GM18526 (cell line): ENCODE measurements around the gene RPS19BP1.

ENCODE experiments used
- POLR2A ChIP-seq: IDR thresholded peaks from 3 replicates; pipeline ENCODE4 v1.6.1; 2011; ENCODE audit not compliant: insufficient read length; ENCODE audit errors: extremely low read depth

Gene RPS19BP1

DNA sequence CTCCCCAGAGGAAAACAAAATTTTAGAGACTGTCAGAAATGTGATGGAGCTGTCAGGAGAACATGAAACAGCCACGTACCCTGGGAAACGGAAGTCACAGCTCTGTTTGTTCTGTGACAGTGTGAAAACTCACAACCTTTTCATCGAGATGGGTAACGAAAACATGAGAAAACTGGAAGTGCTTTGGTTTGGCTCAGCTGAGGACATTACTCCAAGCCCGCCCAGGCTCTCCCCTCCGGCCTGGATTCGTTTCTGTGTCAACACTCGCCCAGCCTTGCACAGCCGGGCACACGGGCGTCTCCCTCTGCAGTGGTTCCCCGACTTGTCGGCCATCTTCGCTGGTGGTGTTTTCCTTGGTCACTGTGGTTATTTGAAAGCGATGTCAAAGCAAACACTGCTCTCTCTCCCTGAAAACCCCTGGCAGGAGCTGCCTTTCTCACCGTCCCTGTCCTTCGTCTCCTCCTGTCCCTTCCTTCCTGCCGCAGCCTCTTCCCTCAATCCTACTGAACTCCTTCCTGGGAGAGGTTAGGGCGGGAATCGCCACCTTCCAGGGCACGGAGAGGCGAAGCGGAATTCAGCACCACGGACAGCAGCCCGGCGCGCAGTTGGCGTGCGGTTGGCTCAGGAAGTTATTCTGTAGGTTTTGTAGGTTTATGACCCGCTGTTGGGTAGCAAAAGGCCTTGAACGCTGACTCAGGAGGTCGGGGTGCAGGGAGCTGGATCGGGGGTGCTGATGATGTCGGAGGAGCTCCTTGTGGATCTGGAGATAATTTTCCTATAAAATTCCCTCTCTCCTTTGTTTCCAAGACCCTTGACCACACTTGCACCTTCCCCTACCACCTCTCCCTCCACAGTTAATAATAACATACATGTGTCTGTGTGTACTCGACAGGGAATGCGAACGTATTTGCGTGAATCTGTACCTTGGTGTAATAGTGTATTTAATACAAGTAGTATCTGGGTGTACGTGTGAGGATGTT lies 13.1 kb upstream of the RPS19BP1 start:
- TF ChIP-seq POLR2A: no peak

DNA sequence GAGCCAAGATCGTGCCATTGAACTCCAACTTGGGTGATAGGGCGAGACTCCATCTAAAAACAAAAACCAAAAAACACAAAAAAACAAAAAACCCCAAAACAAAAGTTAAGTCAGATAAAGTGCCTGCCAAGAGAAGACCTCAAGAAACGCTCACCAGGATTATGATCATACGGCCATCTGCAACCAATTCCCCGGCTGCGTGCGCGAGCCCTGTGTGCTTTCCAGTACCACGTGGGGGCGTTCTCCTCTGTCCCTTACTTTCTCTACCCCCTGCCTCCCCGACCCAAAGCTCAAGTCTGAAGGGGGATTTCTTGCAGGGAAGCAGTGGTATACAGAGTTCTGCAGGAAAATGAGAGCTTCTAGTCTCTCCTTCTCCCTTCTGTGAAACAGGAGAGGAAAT lies 10.5 kb upstream of the RPS19BP1 start:
- TF ChIP-seq POLR2A: no peak

DNA sequence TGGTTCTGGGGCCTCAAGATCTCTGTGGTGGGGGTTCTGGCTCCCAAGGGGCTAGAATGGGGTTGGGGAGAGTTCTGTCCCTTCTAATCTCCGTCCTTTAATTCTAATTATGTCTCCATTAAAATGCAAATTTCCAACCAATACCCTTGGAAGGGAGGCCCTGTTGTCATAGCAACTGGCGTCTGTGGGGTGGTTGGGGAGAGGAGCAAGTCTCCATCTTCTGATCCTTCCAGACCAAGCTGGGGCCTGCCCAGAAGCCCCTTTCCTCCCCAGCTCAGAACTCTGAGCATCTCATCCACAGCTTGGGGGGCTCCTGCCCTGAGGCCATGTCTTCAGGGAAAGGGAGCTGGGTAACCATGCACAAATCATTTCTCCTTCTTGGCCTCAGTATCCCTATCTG lies 5.4 kb upstream of the RPS19BP1 start:
- TF ChIP-seq POLR2A: no peak

DNA sequence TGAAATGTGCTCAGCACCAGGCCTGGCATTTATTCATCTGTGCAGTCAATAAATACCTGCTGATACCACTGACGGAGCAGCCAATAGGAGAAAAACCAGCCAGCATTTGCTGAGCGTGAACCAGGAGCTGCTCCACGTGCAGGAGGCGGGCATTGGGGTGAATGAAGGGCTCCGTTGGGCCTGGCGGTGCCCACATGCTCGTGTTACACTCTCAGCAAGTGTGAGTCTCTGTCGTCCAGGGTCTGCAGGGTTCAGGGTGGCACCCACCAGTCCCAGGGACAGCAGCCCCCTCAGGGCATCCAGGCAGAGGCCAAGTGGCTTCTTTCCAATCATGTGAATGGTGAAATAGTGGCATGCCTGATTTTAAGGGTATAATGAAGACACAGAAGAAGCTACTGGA lies 4.2 kb upstream of the RPS19BP1 start:
- no peak for TF ChIP-seq POLR2A

DNA sequence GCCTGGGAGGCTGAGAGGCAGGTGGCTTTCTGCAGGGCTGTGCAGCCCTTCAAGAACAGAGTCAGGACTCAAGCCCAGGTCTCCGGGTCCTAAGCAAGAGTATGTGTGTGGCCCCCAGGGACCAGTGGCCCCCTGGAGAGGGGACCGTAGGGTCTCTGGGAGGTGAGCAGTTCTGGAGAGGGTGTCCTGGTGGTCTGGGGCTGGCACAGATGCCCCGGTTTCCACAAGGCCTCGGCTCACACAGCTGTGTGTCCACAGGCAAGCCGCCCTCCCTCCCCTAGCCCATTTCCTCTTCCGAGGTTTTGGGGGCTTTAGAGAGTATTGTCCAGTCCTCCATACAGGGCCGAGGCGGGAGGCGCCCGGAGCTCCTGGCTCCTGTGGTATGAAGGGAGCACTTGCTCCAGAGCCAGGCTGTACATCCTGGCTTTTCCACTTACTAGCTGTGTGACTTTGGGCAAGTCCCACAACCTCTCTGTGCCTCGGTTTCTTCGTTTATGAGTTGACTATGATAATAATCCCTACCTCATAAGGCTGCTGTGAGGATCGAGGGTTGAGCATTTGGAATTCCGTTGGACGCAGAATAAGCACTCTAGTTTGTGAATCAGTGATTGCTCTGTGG lies 3.4 kb upstream of the RPS19BP1 start:
- TF ChIP-seq POLR2A: no peak

DNA sequence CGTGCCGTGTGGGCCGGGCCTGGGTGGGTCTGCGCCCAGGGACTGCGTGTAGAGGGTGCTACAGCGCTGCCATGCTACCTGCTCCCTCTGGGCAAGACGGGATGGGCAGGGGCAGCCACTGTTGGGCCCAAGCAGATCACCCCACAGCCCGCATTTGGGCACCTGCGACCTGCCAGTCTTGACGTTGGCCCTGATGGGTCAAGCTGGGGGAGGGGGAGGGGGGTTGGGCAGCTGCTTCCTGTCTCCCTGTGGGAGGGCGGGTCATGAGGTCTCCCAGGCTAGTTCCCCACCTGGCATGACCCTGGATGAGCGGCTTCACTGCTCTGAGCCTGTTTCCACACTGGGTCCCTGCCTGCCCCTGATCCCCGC lies 2.8 kb upstream of the RPS19BP1 start:
- no peak for TF ChIP-seq POLR2A

DNA sequence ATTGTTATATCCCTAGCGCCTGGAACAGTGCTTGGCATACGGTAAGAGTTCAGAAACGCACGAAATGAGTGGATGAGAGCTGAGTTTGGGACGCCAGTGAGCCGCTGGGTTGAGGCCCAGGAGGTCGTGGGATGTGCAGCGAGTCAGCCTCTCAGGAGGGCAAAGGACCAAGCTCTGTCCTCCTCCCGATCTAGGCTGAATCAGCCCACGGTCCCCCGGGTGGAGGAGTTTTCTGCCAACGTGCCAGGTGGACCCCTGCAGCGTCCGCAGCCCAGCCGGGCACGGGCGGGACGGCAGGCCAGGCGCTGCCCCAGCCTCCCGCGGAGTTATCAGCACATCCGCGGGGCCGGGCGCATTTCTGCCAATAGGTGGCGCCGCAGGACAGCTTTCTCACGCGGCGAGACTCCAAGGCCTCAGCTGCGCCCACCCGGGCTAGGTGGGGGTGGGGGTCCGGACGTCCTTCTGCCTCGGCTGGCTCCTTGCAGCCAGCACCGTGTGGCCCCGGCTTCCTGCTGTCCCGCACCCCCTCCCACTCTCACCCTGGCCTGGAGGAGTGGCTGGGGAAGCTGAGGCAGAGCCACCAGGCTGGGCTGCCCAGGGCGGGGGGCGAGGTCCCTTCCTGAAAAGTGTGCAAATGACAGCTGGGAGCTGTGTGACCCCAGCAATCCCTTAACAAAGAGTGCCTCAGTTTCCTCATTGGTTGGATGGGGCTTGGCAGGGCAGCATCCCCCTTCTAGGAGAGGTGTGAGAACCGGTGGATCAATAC lies 2.2 kb upstream of the RPS19BP1 start:
- TF ChIP-seq POLR2A: no peak

DNA sequence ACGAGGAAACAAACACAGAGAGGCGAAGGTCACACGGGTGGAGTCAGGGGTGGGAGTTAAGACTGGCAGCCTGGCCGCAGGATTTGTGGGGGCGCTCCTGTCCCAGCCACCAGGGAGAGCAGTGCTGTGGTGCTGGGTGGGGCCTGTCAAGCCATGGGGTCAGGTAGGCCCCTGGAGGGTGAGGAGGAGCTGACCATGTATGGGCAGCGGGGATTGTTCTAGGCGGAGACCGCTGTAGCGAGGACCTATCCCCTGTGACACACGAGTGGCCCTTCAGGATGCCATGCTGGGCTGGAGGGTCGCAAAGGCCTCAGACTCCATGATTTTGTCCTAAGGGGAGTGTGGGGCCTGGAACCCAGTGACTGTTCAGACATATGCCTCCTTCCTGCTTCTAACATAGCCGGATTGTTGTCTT lies 1.6 kb upstream of the RPS19BP1 start:
- TF ChIP-seq POLR2A: no peak

DNA sequence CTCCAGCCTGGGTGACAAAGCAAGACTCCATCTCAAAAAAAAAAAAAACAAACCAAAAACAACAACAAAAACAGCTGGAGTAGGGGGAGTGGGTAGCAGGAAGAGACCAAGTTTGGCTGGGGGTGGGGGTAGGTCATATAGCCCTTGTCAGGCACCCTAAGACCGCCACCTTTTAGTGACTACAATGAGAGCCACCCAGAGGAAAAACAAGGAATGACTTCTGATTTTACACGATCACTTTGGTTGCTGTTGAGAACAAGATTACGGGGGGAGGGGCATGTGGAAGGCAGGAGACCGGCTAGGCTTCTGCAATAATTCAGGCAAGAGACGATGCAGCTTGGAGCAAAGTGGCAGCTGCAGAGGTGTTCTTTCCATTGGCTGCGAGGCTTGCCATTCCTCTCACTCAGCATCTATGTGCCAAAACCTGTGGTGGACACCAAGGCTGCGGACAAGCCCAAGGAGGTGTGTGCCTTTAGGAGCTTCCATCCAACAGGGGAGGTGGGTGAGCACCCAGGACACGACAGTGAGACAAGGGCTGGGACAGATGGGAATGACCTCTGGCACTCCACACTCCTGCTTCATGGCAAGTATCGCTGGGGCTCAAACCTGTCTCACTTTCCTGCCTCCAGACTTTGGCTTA lies 1.7 kb downstream of the RPS19BP1 start:
- TF ChIP-seq POLR2A: no peak

DNA sequence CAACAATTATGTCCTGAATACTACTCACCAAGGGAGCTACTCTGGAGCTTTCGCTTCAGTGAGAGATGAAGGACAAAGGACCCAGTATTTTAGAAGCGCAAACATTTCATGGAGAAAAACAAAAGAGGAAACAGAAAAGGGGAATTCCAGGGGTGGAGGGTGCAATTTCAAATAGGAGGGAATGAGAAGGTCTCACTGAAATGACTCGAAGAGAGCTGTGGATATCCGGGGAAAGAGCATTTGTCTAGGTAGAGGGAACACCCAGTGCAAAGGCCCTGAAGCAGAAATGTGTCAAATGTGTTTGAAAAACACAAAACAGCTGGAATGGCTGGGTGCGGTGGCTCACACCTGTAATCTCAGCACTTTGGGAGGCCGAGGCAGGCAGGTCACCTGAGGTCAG lies 2.4 kb downstream of the RPS19BP1 start:
- no peak for TF ChIP-seq POLR2A

DNA sequence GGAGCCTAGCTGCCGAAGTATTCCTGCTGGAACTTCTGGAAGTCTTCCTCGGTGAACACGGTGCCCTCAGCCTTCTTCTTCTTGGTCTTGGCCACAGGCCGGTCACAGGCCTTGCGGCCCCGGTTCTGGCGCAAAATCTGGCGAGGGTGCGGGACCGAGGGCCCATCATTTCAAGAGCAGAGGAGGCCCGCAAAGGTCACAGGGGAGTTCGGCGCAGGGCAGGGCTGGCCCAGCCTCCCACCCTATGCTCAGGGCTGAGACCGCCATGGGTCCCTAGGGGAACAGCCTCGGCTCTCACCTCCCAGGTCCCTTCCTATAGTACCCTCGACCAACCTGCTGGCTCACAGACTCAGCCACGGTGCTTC lies 3.1 kb downstream of the RPS19BP1 start:
- TF ChIP-seq POLR2A: no peak

DNA sequence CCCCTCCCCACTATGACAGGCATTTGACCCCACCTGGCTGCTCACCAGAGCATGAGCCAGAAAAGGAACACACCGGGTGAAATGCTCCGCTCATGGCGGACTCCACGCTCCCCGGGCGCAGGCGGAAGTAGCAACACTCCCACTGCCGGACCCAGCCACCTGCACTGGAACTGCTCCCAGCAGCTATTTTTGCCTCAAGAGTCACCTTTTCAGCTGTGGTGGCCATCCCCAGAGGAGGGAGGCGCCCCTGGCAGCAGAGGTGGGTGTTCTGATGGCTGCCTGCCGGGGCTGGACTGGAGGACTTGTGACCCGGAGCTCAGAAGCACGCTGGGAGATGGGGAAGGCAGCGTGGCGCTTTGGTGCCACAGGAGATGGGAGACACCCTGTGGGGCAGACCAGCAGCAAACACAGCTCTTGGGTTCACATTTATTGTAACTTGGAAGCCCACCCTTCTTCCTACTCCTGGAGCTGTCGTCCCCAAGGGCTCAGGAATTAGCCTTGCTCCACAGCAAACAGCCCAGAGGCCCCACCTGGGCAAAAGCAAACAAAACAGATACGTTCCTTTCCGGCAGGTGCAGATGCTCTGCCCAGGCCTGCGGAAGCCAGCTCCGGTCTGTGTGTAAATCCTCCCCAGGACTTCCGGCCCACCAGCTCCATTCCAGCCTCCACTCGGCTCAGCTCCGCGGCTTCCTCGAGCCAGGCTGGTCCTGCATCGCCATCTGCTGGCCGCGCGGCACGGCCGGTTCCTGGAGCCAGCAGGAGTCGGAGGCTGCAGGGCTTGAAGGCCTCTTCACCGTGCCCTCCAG lies 3.7 kb downstream of the RPS19BP1 start:
- TF ChIP-seq POLR2A: peak; percentile 4

DNA sequence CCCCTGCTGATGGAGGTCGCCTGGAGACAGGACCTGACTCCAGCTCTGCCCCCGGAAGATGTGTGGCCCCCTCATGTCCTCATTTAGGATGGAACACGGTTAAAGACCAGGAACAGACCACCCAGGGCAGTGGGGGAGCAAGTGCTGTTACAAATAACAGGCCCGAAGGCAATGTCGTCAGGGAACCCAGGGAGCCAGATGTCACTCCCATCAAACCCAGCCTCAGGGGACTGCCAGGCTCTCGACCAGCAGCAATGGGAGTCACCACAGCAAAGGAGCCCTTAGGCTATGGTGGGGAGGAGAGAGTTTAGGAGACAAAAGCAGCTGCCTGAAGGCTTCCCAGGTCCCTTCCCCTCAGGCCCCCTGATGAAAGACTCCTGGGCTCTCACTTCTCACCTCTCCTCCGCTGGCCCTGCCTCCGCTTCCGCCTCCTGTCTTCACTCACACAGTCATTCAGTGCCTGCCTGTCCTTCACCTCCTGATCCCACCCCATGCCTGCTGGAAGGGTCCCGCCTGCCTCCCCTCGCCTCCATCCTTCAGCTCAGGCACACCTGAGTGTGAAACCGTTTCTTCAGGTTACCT lies 4.4 kb downstream of the RPS19BP1 start:
- peak; percentile 17 for TF ChIP-seq POLR2A

DNA sequence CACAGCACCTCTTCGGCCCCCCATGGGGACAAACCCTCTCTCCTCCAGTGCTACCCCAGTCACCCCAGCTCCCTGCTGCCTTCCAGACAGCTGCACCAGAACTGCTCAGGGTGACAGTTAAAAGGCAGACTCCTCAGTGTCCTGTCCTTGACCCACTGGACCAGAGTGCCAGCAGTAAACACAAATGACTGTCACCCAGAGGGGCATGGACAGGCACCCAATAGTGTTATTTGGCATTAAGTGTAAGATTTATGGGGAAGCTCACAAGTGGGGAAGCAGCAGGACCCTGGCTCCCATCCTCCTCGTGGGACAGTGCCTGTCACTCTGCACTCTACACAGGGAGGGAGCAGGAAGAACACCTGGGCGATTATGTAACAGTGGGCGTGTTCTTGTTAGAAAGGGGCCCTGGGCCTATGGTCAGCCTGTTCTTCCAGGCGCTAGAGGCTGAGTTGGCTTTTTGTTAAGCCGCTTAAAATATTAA lies 5.0 kb downstream of the RPS19BP1 start:
- no peak for TF ChIP-seq POLR2A

DNA sequence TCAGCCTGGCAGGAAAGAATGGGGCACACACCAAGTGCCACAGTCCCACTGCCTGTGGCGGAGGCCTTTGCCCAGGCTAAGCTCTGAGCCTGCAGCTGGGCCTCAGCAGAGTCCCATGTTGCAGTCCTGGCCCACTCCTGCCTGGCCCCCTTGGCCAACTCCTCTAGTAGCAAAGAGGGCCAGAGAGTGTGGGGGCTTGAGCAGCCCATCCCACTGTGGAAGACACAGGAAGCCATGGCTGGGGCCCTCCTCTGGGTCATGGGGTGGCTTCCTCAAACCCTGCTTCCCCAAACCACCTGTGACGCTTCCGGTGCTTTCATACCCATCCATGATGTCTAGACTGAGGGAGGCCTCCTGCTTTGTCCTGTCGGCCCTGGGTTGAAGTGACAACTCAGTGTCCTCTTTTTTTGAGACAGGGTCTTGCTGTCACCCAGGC lies 5.8 kb downstream of the RPS19BP1 start:
- TF ChIP-seq POLR2A: no peak

DNA sequence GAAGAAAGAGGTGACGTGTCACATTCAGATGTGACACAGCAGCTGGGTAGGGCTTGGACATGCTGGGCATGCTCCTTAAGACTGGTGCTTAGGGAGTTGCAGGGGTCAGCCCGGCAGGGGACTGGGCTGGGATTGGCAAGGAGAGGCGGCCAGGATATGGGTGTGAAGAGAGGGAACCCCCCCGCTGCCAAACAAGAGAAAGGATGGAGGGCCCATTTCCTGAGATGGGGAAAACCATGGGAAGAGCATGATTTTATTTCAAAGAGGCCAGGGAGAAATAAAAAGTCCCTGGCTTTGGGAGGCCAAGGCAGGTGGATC lies 6.9 kb downstream of the RPS19BP1 start:
- TF ChIP-seq POLR2A: no peak
